Loucy (cell line): ENCODE results near the gene HHATL.

Experiments
- H2AFZ ChIP-seq: fragments of 200-600 bp; sonication (generic); 2 replicates; pipeline ENCODE4 v1.6.0; 2016; ENCODE audit warnings: antibody characterized with exemption, mild to moderate bottlenecking, low read length, moderate library complexity
- H3F3A ChIP-seq: fragments of 200-600 bp; 2 replicates; pipeline ENCODE4 v1.6.0; 2016; ENCODE audit warnings: antibody characterized with exemption, low read depth, mild to moderate bottlenecking
- H3K27me3 ChIP-seq: fragments of 200-600 bp; sonication (generic); 2 replicates; pipeline ENCODE4 v1.6.1; 2014; ENCODE audit warnings: low read length, mild to moderate bottlenecking; ENCODE audit not compliant: insufficient read depth, poor library complexity, severe bottlenecking
- H3K36me3 ChIP-seq: fragments of 200-600 bp; sonication (generic); 2 replicates; pipeline ENCODE4 v1.6.1; 2016; ENCODE audit warnings: low read length; ENCODE audit not compliant: insufficient read depth
- H3K4me1 ChIP-seq: fragments of 200-600 bp; sonication (generic); 2 replicates; pipeline ENCODE4 v1.5.1; 2014; ENCODE audit warnings: low read length, mild to moderate bottlenecking; ENCODE audit not compliant: insufficient read depth, poor library complexity, severe bottlenecking
- H3K4me2 ChIP-seq: fragments of 200-600 bp; sonication (generic); 2 replicates; pipeline ENCODE4 v1.6.0; 2014; ENCODE audit warnings: antibody characterized with exemption, low read length, low read depth, mild to moderate bottlenecking; ENCODE audit not compliant: poor library complexity, severe bottlenecking
- H3K4me3 ChIP-seq: fragments of 200-600 bp; sonication (generic); 2 replicates; pipeline ENCODE4 v1.5.1; 2014; ENCODE audit warnings: low read length, mild to moderate bottlenecking, mixed read lengths; ENCODE audit not compliant: poor library complexity, severe bottlenecking
- H3K79me2 ChIP-seq: fragments of 200-600 bp; sonication (generic); 2 replicates; pipeline ENCODE4 v1.6.1; 2014; ENCODE audit warnings: low read length; ENCODE audit not compliant: insufficient read depth
- H3K9ac ChIP-seq: fragments of 200-600 bp; sonication (generic); 2 replicates; pipeline ENCODE4 v1.6.0; 2014; ENCODE audit warnings: mild to moderate bottlenecking, low read depth, low read length, moderate library complexity; ENCODE audit not compliant: poor library complexity, severe bottlenecking
- H3K9me2 ChIP-seq: fragments of 200-600 bp; sonication (generic); replicated peaks from 2 replicates; pipeline ENCODE4 v1.6.1; 2016; ENCODE audit warnings: low read depth, low read length, mixed read lengths
- H3K9me3 ChIP-seq: fragments of 200-600 bp; sonication (generic); 2 replicates; pipeline ENCODE4 v1.6.1; 2014; ENCODE audit warnings: mild to moderate bottlenecking, antibody characterized with exemption, low read length, low read depth; ENCODE audit not compliant: insufficient read depth
- H4K20me1 ChIP-seq: fragments of 200-600 bp; sonication (generic); 2 replicates; pipeline ENCODE4 v1.6.0; 2014; ENCODE audit warnings: antibody characterized with exemption, low read length, mild to moderate bottlenecking; ENCODE audit not compliant: insufficient read depth, poor library complexity, severe bottlenecking
- EZH2phosphoT487 ChIP-seq: fragments of 200-600 bp; IDR thresholded peaks from 2 replicates; pipeline ENCODE4 v1.6.1; 2018; ENCODE audit warnings: antibody characterized with exemption, mild to moderate bottlenecking, moderate library complexity, borderline replicate concordance
- TF ChIP-seq, protein P1 (sequence below): fragments of 200-600 bp; sonication (generic); conservative IDR thresholded peaks from 2 replicates; pipeline ENCODE4 v1.5.1; 2014; ENCODE audit warnings: mild to moderate bottlenecking, antibody characterized with exemption, low read length

Gene HHATL

DNA sequence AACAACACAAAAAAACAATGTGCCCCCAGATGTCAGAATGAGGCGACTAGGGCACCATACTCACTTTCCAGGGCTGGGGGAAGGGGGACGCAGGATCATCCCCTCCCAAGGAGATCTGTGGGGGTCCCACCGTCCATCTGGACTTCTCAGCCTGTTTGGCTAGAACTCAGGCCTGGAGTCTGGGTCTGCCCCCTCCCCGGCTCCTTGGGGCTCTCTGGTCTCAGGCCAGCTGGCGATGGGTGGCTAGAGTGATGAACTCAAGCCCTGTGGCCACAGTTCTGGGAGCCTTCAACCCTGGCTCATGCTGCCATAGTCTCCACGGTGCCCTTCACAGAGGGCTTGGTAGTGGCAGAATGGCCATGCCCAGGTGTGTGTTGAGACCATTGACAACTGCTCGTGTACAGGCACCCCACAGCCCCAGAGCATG is 35.5 kb downstream of the HHATL start:
- Histone ChIP-seq H4K20me1 (no peaks in the 10 kb centered on the region), H3K9ac (no peak overlapping the region), H3K27me3 (no peaks in the 10 kb centered on the region), H3K9me2 (no peaks in the 10 kb centered on the region), H3K9me3 (no peaks in the 10 kb centered on the region), H3K4me3 (no peak overlapping the region), H3K36me3 (no peaks in the 10 kb centered on the region), H3K4me1 (no peaks in the 10 kb centered on the region), H3F3A (no peaks in the 10 kb centered on the region), H2AFZ (no peak overlapping the region), H3K4me2 (no peak overlapping the region), H3K79me2 (no peaks in the 10 kb centered on the region)
- TF ChIP-seq, protein P1, sequence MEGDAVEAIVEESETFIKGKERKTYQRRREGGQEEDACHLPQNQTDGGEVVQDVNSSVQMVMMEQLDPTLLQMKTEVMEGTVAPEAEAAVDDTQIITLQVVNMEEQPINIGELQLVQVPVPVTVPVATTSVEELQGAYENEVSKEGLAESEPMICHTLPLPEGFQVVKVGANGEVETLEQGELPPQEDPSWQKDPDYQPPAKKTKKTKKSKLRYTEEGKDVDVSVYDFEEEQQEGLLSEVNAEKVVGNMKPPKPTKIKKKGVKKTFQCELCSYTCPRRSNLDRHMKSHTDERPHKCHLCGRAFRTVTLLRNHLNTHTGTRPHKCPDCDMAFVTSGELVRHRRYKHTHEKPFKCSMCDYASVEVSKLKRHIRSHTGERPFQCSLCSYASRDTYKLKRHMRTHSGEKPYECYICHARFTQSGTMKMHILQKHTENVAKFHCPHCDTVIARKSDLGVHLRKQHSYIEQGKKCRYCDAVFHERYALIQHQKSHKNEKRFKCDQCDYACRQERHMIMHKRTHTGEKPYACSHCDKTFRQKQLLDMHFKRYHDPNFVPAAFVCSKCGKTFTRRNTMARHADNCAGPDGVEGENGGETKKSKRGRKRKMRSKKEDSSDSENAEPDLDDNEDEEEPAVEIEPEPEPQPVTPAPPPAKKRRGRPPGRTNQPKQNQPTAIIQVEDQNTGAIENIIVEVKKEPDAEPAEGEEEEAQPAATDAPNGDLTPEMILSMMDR = no peak
- TF ChIP-seq EZH2phosphoT487 = no peak

DNA sequence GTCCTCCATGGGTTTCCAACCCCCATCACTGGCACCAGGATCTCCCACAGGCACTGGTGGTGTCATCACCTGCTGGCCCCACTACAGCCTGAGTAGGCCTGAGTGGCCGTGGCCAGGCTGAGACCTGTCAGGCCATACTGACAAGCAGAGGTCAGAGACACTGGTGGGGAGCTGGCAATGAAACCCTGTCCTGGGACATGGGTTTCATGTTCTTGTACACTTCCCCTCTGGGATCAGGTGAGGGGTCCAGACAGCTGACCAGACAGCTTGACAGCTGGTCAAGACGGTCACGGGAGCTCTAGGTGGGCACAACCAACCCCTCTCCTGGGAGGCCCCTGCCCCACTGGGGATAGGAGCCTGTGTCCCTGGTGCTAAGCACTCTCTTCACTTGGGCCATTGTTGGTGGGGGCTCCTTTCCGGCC is 36.0 kb downstream of the HHATL start:
- H3K4me1 ChIP-seq = no peaks in the 10 kb centered on the region
- H3K79me2 ChIP-seq = no peaks in the 10 kb centered on the region
- no peak overlapping the region for H3K4me3 ChIP-seq
- H3K36me3 ChIP-seq = no peaks in the 10 kb centered on the region
- no peak overlapping the region for H3K9ac ChIP-seq
- no peak overlapping the region for H2AFZ ChIP-seq
- no peaks in the 10 kb centered on the region for H3K27me3 ChIP-seq
- no peaks in the 10 kb centered on the region for H3K9me2 ChIP-seq
- H3F3A ChIP-seq = no peaks in the 10 kb centered on the region
- no peak overlapping the region for H3K4me2 ChIP-seq
- no peaks in the 10 kb centered on the region for H4K20me1 ChIP-seq
- H3K9me3 ChIP-seq = no peaks in the 10 kb centered on the region
- TF ChIP-seq, protein P1 = no peak
- no peak for TF ChIP-seq EZH2phosphoT487

DNA sequence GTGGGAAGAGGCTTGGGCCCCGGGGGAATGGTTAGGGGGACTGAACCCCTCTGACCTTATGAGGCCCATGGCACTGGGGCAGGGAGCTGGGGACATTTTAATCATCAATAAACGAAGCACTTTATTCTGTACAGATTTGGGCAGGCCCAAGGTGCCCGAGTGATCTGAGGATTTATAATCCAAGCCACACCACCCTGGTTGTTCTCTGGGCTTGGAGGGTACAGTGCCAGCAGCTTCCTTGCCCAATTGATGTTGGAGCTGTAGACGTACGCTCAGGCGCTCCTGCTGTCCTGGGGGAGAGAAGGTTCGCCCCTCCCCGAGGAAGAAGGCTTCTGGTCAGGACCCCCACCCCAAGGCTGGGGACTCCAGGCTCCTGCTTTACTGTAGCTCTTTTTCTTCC is 36.6 kb downstream of the HHATL start:
- no peaks in the 10 kb centered on the region for H3K9me2 ChIP-seq
- H3F3A ChIP-seq = no peaks in the 10 kb centered on the region
- TF ChIP-seq EZH2phosphoT487 = no peak
- TF ChIP-seq, protein P1 = no peak
- H3K9ac ChIP-seq = no peak overlapping the region
- no peaks in the 10 kb centered on the region for H3K4me1 ChIP-seq
- H3K36me3 ChIP-seq = no peaks in the 10 kb centered on the region
- H3K4me3 ChIP-seq = no peak overlapping the region
- H3K9me3 ChIP-seq = no peaks in the 10 kb centered on the region
- H3K4me2 ChIP-seq = no peak overlapping the region
- H4K20me1 ChIP-seq = no peaks in the 10 kb centered on the region
- H2AFZ ChIP-seq = no peak overlapping the region
- H3K79me2 ChIP-seq = no peaks in the 10 kb centered on the region
- no peaks in the 10 kb centered on the region for H3K27me3 ChIP-seq
